ENCODE results near the gene TEX11. TPM values are rescaled to one million over a fixed set of nuclear protein-coding genes. Genes with fewer than 3 reads are reported as not detected.
A peak's percentile ranks its signal among the peaks of the same experiment; 100 is the strongest.

The TEX11 gene
- total RNA-seq, 1 donor from 2014 or later: not detected

DNA sequence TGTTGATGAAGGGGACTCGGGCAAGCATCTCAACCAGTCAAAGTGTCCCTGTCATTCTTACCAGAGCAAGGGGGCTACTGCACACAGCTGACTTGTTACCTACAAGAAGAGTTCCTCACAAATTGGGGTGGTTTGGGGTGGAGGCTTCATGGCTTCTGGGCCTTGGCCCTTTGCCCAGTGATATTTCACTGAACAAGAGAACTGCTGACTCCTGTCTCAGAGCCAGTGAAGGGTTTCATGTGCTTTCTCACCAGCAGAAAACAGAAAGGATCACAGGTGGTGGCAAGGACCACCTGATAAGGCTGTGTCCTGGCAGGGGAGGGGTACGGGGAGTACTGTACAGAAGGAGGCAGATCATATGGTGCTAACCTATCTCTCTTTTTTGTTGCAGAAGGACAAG, 410.4 kb downstream of the TEX11 start:
- DNase-seq (ENCODE audit: low read depth in 2 of 2): no peak

DNA sequence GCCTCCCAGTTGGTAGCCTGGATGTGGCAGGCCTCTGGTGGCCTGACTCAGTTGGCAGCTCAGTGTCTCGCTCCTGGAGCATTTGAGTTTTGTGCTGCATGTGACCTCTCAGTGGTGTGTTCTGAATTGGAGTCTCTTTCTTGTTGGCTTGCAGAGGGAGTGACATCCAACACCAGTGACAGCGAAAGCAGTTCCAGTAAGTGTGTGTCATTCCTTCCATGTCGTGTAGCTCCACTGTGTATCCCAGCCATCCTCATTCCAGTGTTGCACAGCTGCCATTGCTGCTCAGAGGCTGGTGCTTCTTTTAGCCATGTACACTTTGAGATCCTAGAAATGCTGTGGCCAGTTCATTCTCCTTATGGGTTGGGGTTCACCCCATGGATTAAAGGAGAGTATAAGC, 411.5 kb downstream of the TEX11 start:
- DNase-seq (ENCODE audit: low read depth in 2 of 2): no peak

DNA sequence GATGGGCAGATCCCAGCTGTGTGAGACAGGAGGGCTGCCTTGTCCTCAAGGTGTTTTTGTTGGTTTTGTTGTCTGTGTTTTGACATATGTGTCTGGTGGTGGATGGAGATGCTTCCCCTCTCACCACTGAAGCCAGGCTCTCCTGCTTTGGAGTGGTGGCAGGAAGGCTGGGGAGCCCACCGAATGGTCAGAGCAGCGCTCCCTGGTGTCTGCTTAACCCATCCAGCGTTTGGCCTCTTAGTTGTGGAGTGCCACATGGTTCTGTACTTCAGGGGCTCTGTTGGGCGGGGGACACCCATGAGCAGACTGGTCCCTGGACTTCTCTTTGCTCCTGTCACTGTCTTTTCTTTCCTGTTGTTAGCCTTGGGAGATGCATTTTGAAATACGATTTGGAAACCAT, 412.0 kb downstream of the TEX11 start:
- DNase-seq (ENCODE audit: low read depth in 2 of 2): no peak

DNA sequence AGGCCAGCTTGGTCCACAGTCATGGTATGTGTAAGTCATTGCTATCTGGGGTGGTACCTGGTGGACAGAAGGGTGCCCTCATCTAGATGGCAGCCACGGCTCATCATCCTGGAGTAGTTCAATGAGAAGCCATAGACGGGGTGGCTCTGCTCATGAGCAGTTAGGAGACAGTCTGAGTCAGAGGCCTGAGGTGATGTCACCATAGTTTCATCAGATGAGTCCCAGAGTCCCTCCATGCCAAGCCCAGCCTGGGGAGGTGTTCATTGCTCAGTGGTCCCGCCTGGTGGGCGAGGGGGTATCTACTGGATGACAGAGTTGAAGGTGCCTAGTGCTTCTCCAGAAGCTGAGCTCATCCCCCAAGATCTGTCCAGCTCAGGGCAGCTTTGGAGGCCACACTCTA, 414.1 kb downstream of the TEX11 start:
- no peak for DNase-seq (ENCODE audit: low read depth in 2 of 2)

DNA sequence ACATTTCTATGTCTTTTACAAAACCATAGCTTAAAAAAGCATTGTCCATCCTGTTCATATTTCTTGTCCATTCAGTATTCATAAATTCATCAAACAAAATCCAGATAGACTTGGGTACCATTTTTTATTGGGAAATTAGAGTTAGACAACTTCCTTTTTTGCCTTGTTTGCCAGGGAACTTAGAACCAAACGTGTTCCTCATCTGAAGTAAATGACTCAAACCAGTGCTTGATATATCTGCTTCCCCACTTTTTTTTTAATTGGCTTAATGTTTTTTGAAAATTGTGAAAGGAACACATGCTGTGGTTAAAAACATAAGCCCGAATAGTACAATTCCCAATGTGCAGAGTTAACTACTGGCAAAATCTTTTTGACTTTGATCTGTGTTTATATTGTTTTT, 419.7 kb downstream of the TEX11 start:
- no peak for DNase-seq (ENCODE audit: low read depth in 2 of 2)

DNA sequence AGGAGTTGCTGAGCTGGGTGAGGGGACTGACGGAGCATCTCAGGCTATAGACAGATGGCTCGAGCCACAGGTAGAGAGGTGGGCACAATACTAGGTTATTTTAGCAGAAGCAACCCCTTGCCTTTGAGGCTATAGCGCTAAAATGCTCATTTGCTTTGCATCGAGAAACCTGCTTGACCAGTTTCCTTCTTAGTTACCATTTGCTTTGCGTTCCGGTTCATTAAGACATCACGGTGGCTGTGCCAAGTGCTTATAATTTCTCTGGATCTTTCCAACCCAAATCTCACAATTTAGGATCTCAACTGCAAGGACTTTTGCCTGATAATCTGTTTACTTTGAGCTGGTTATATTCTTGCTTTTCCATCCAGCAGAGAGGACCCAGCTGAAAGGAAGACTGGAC, 423.0 kb downstream of the TEX11 start:
- no peak for DNase-seq (ENCODE audit: low read depth in 2 of 2)

DNA sequence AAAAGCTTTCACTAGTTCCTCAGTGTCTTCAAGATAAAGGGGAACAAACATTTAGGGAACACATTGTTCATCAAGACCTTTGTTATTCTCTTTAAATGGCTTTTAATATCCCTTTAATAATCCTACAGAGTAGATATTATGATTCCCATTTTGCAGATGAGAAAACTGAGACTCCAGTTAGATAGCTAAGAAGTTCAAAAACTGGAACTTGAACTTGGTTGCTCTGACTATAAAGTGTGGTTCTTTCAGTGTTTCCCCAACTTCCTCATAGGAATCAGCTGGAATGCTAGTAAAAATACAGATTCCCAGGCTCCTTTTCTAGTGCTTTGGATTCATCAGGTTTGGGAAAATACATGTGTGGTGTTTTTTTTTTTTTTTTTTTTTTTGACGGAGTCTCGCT, 426.2 kb downstream of the TEX11 start:
- DNase-seq (ENCODE audit: low read depth in 2 of 2): no peak

DNA sequence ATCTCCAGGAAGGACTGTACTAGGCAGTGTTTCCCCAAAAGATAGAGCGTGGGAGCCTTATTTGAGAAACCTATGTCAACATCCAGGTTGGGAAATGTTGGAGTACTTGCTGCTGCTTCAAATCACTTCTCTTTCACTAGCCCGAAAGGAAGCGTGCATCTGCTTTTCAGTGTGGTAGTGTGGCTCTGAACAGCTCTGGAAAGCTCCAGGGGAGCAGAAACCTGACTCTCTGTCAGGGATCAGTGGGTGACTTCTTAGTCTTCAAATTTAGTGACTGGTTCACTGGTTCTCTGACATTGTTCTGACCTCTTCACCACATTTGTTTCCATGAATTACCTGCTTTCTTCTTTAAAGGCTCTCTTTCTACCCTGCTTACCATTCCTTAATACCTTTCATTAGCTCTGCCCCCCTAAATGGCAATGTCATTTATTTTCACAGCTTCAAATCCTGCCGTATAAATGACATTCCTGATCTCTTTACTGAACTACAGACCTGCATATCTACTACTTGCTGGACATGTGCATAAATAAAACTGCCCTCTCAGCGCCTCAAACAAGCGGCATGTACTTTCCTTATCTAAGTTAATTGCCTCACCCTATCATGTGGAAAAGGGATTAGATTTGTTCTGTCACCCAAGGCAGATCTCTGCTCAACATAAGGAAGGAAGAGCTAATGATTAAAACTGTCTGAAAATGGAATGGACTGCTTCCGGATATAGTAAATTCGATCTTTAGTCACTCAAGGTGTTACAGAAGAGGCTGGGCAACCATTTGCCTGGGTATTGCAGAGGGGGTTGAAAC, 426.8 kb downstream of the TEX11 start:
- DNase-seq (ENCODE audit: low read depth in 2 of 2): peak in 1 of 2 donors; percentile 10

DNA sequence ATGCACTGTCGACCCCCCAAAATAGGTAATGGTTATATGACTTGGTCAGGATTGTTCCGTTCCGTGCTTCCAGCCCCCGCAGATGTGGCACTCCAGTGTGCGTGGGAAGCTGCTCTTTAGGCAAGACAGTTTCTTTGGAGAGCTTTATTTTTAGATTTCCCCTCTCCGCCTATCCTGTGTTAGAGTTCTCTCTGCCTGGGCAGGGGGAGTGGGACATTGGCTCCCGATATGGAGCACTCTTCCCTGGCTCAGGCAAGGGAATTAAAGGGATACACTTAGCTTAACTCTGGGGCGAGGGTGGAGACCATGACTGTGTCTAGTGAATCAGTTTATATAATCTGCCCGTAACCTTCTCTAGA, 427.9 kb downstream of the TEX11 start:
- no peak for DNase-seq (ENCODE audit: low read depth in 2 of 2)

DNA sequence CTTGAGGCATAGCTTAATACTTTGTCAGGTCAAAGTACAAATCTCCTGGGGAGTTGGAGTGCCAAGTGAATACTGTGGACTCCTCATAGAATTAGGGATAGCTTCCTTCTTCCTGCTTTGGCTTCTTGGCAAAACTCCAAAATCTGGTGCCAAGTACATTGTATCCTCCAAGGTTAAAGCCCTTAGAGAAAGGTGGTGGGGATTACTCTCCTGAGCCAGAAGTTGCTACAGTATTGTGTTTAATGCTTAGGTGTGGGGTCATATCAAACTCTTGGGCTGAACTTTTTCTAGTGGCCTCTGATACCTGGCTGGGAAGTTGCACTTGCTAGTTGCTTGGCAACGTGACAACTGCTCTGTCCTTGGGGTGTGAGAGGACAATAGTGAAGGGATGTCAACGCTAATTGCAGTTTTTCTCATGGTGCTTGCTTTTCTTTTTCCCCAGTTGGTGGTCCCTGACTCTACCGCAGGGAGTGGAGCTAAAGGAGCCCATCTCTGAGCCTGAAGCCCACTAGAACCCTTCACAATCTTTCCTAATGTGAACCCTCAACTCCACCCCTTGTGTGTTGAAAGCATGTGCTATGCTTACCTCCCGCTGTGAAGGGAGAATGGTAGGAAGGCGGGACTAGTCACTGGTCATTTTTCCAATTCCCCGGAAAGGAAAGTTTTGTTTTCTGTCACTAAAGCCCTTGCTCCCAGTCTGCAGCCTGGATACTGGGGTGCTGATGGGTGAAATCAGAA, 428.4 kb downstream of the TEX11 start:
- DNase-seq (ENCODE audit: low read depth in 2 of 2): peak in 1 of 2 donors; percentile 21

DNA sequence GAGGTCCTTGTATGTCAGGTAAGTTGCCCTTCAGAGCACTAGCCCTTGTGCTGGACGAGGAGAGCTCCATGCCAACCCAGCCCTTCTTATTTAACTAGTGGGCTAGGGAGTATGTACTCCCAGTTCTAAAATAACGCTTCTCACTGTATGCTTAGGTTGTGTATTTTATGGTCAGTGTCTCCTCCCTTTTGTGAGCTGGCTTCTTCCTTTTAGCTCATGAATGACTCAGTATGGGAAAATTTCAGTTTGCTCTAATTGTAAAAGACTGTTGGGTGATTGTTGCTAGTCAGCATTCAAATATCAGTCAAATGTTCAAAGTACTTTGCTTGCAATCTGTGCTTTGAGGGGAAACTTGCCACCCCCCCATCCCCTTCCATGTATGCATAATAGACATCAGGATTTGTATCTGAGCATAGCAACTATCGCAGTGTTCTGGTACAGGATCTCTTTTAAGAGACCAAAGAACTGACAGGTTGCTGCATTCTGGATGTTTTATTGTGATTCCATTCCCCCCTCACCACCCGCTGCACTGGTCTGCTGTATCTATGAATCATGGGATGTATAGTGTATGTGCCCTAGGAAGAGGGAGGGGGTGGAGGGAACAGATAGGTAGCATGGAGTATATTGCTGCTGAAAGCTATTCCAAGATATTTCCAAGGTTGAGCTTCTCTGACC, 429.1 kb downstream of the TEX11 start:
- peak in 1 of 2 donors; percentile 45 for DNase-seq (ENCODE audit: low read depth in 2 of 2)

Other genes starting within 250 kb of the TEX11 start
- gene SLC7A3, start 22.4 kb upstream of the TEX11 start, total RNA-seq: not detected in 2 replicates
- gene SNX12, start 159.6 kb upstream of the TEX11 start, total RNA-seq: 71.9 and 76.3 TPM in 2 replicates
- 5.9 and 9.7 TPM in 2 replicates for gene FOXO4, start 187.1 kb upstream of the TEX11 start, total RNA-seq
- gene CXorf65, start 198.0 kb upstream of the TEX11 start, total RNA-seq: not detected in 2 replicates
- 0.13 and 0.25 TPM in 2 replicates for gene IL2RG, start 202.9 kb upstream of the TEX11 start, total RNA-seq
- 29.0 and 36.4 TPM in 2 replicates for gene MED12, start 209.9 kb upstream of the TEX11 start, total RNA-seq
- gene NLGN3, start 236.1 kb upstream of the TEX11 start, total RNA-seq: under 0.01 and 0.13 TPM in 2 replicates

All from dermis microvascular lymphatic vessel endothelial cell (primary cell).